Measurements from ENCODE around the gene PTPRK.

Gene PTPRK

GRCh38 chr6:127954082-127954481 lies 566.3 kb downstream of the PTPRK start:
- POLR2A ChIA-PET, result no interaction called here
- CTCF ChIA-PET, result no interaction called here
- TF ChIP-seq LEF1 (IDR thresholded peaks at IDR 0.05; ENCODE audit: borderline replicate concordance) (no peak), NFRKB (IDR thresholded peaks at IDR 0.05) (no peak), FOXK2 (IDR thresholded peaks at IDR 0.05) (no peak), SUZ12 (IDR thresholded peaks at IDR 0.05) (no peak), ZNF384 (IDR thresholded peaks at IDR 0.05) (no peak), PKNOX1 (IDR thresholded peaks at IDR 0.05) (no peak), SP1 (IDR thresholded peaks at IDR 0.05) (no peak), HDGF (IDR thresholded peaks at IDR 0.05; ENCODE audit: borderline replicate concordance) (no peak), ELF4 (IDR thresholded peaks at IDR 0.05) (no peak), TARDBP (IDR thresholded peaks at IDR 0.05) (no peak)
- DNase-seq (ENCODE audit: extremely low spot score), result no peak

GRCh38 chr6:127952831-127953230 lies 567.6 kb downstream of the PTPRK start:
- DNase-seq (ENCODE audit: extremely low spot score), result no peak
- CTCF ChIA-PET, result no interaction called here

GRCh38 chr6:127952176-127952575 lies 568.2 kb downstream of the PTPRK start:
- POLR2A ChIA-PET, result no interaction called here
- TF ChIP-seq FOXM1 (IDR thresholded peaks at IDR 0.05; ENCODE audit: borderline replicate concordance) (no peak), HDGF (IDR thresholded peaks at IDR 0.05; ENCODE audit: borderline replicate concordance) (no peak), TARDBP (IDR thresholded peaks at IDR 0.05) (no peak), LEF1 (IDR thresholded peaks at IDR 0.05; ENCODE audit: borderline replicate concordance) (no peak), BHLHE40 (IDR thresholded peaks at IDR 0.05; ENCODE audit: borderline replicate concordance) (no peak), SP1 (IDR thresholded peaks at IDR 0.05) (no peak), FOXK2 (IDR thresholded peaks at IDR 0.05) (no peak), SUZ12 (IDR thresholded peaks at IDR 0.05) (no peak), ARNT (IDR thresholded peaks at IDR 0.05) (no peak), NFRKB (IDR thresholded peaks at IDR 0.05) (no peak), PKNOX1 (IDR thresholded peaks at IDR 0.05) (no peak), ELF4 (IDR thresholded peaks at IDR 0.05) (no peak), FOXA1 (IDR thresholded peaks at IDR 0.05) (no peak), ZNF384 (IDR thresholded peaks at IDR 0.05) (no peak), L3MBTL2 (conservative IDR thresholded peaks at IDR 0.05) (no peak), CTBP1 (IDR thresholded peaks at IDR 0.05; ENCODE audit: borderline replicate concordance) (no peak)
- CTCF ChIA-PET, result no interaction called here
- DNase-seq (ENCODE audit: extremely low spot score), result no peak

More at GRCh38 chr6:127952831-127953230, 567.6 kb downstream of the PTPRK start:
- POLR2A ChIA-PET, result no interaction called here
- TF ChIP-seq SUZ12 (IDR thresholded peaks at IDR 0.05) (no peak), FOXM1 (IDR thresholded peaks at IDR 0.05; ENCODE audit: borderline replicate concordance) (no peak), HDGF (IDR thresholded peaks at IDR 0.05; ENCODE audit: borderline replicate concordance) (no peak), LEF1 (IDR thresholded peaks at IDR 0.05; ENCODE audit: borderline replicate concordance) (no peak), TARDBP (IDR thresholded peaks at IDR 0.05) (no peak), SP1 (IDR thresholded peaks at IDR 0.05) (no peak)

GRCh38 chr6:127951172-127951917 lies 569.1 kb downstream of the PTPRK start:
- ChIA-PET CTCF (no interaction called here), POLR2A (no interaction called here)

GRCh38 chr6:127950566-127951145 lies 569.7 kb downstream of the PTPRK start:
- POLR2A ChIA-PET, result no interaction called here
- TF ChIP-seq CTBP1 (IDR thresholded peaks at IDR 0.05; ENCODE audit: borderline replicate concordance) (no peak), ELF4 (IDR thresholded peaks at IDR 0.05) (no peak), SP1 (IDR thresholded peaks at IDR 0.05) (no peak)
- DNase-seq (ENCODE audit: extremely low spot score), result no peak
- CTCF ChIA-PET, result no interaction called here

More at GRCh38 chr6:127951172-127951917, 569.1 kb downstream of the PTPRK start:
- no peak for TF ChIP-seq SP1 (IDR thresholded peaks at IDR 0.05)
- TF ChIP-seq L3MBTL2 (conservative IDR thresholded peaks at IDR 0.05), result no peak
- no peak for TF ChIP-seq HDGF (IDR thresholded peaks at IDR 0.05; ENCODE audit: borderline replicate concordance)
- no peak for TF ChIP-seq PKNOX1 (IDR thresholded peaks at IDR 0.05)
- TF ChIP-seq ELF4 (IDR thresholded peaks at IDR 0.05), result no peak
- no peak for TF ChIP-seq ARNT (IDR thresholded peaks at IDR 0.05)
- no peak for TF ChIP-seq FOXK2 (IDR thresholded peaks at IDR 0.05)
- TF ChIP-seq LEF1 (IDR thresholded peaks at IDR 0.05; ENCODE audit: borderline replicate concordance), result no peak
- TF ChIP-seq FOXM1 (IDR thresholded peaks at IDR 0.05; ENCODE audit: borderline replicate concordance), result no peak
- no peak for TF ChIP-seq SUZ12 (IDR thresholded peaks at IDR 0.05)
- TF ChIP-seq TARDBP (IDR thresholded peaks at IDR 0.05), result no peak
- no peak for TF ChIP-seq ZNF384 (IDR thresholded peaks at IDR 0.05)
- no peak for DNase-seq (ENCODE audit: extremely low spot score)

GRCh38 chr6:127949251-127949650 lies 571.1 kb downstream of the PTPRK start:
- POLR2A ChIA-PET, result no interaction called here
- TF ChIP-seq LEF1 (IDR thresholded peaks at IDR 0.05; ENCODE audit: borderline replicate concordance) (no peak), PKNOX1 (IDR thresholded peaks at IDR 0.05) (no peak), BHLHE40 (IDR thresholded peaks at IDR 0.05; ENCODE audit: borderline replicate concordance) (no peak), SP1 (IDR thresholded peaks at IDR 0.05) (no peak), TARDBP (IDR thresholded peaks at IDR 0.05) (no peak), HDGF (IDR thresholded peaks at IDR 0.05; ENCODE audit: borderline replicate concordance) (no peak), ELF4 (IDR thresholded peaks at IDR 0.05) (no peak), ARNT (IDR thresholded peaks at IDR 0.05) (no peak), ZNF384 (IDR thresholded peaks at IDR 0.05) (no peak), CTBP1 (IDR thresholded peaks at IDR 0.05; ENCODE audit: borderline replicate concordance) (no peak), FOXA1 (IDR thresholded peaks at IDR 0.05) (no peak), FOXM1 (IDR thresholded peaks at IDR 0.05; ENCODE audit: borderline replicate concordance) (no peak), SUZ12 (IDR thresholded peaks at IDR 0.05) (no peak), FOXK2 (IDR thresholded peaks at IDR 0.05) (no peak), NFRKB (IDR thresholded peaks at IDR 0.05) (no peak), L3MBTL2 (conservative IDR thresholded peaks at IDR 0.05) (no peak)
- DNase-seq (ENCODE audit: extremely low spot score), result no peak
- CTCF ChIA-PET, result no interaction called here

All from HEK293T (cell line).